ENCODE data around the gene DRC3. TPM values are rescaled to one million over a fixed set of nuclear protein-coding genes. Genes with fewer than 3 reads are reported as not detected.
A peak's percentile ranks its signal among the peaks of the same experiment; 100 is the strongest.

Gene DRC3
- total and polyA plus RNA-seq, 10 of the 15 experiments (the other 5 are each of a cell fraction or from before 2014, with no cell fraction given): 0.18 to 2.3 (median 0.60) TPM; not detected in 3

GRCh38 chr17:18025945-18026776, 53.5 kb downstream of the DRC3 start:
- in situ Hi-C loops (cut with MboI): no loop called here
- Histone ChIP-seq H3K4me1 (ENCODE audit: control insufficient read depth, insufficient read depth, low read length) (peaks cover 16% of the 10 kb centered on the region), H3K9me3 (replicated peaks; ENCODE audit: control insufficient read depth, insufficient read depth, low read length) (no peaks in the 10 kb centered on the region), H4K20me1 (ENCODE audit: control insufficient read depth, insufficient read depth) (0 out of 2 replicates have a peak, but pooled peaks cover 5% of the 10 kb centered on the region), H3K27ac (ENCODE audit: control insufficient read depth, insufficient read depth) (peak overlapping the region; percentile 30), H3K4me3 (no peak overlapping the region), H2AFZ (ENCODE audit: control insufficient read depth, low read depth, low read length) (no peak overlapping the region; the same call in 1 of the 2 replicates), H3K9ac (ENCODE audit: control insufficient read depth, insufficient read depth, low read length) (no peak overlapping the region), H3K79me2 (ENCODE audit: control insufficient read depth, insufficient read depth, low read length) (no peaks in the 10 kb centered on the region), H3K4me2 (ENCODE audit: control insufficient read depth, insufficient read depth) (peak overlapping the region; percentile 33; the same call in 1 of the 2 replicates), H3K36me3 (ENCODE audit: control insufficient read depth in 2 of 2, insufficient read depth in 2 of 2, low read length in 1 of 2) (peaks cover 9 to 12% of the 10 kb centered on the region in 2 experiments; a peak in 3 of 4 replicates), H3K27me3 (replicated peaks in 1 of 2; ENCODE audit: control insufficient read depth in 2 of 2, insufficient read depth in 2 of 2, low read length in 1 of 2) (no peaks in the 10 kb centered on the region; a peak in 1 of 4 replicates)
- SMC1A ChIA-PET (ENCODE audit: uncharacterized antibody, unreplicated experiment): interaction anchor here (1.0 to 3.1 kb wide), 5 partner anchors 7 to 156 kb away, joined by 3 to 9 read pairs (median 6); no protein-coding TSS in a partner anchor
- POLR2A ChIA-PET: no interaction called here
- BruUV-seq (replicated peaks): no TSS peak
- RAD21 ChIA-PET (ENCODE audit: unreplicated experiment): interaction anchor here (1.0 to 1.4 kb wide), 3 partner anchors 7 to 41 kb away, joined by 3 to 5 read pairs (median 3); no protein-coding TSS in a partner anchor
- CTCF ChIA-PET: interaction anchor here (0.8 to 2.6 kb wide), 5 partner anchors 7 to 346 kb away, joined by 3 to 8 read pairs (median 5); no protein-coding TSS in a partner anchor
- ATAC-seq (peak; percentile 32; the same call in 2 of the 3 replicates), DNase-seq (ENCODE audit: low read depth, low spot score) (no peak), FAIRE-seq (peak; percentile 80)
- WGBS (ENCODE audit: insufficient coverage, insufficient replicate concordance, low lambda C conversion rate, missing lambda C conversion rate): 74% methylated on average over 11 of the region's 11 CpGs
- intact Hi-C loops (cut with micrococcal nuclease; ENCODE audit: unreplicated experiment): no loop called here
- 0 out of 2 replicates have a peak, but pooled peaks have one; percentile 5 for TF ChIP-seq YY1 (IDR thresholded peaks at IDR 0.05; ENCODE audit: low read depth, low read length)
- no peak for TF ChIP-seq GABPA (IDR thresholded peaks at IDR 0.05; ENCODE audit: low read depth)
- TF ChIP-seq EGR1 (IDR thresholded peaks at IDR 0.05; ENCODE audit: borderline replicate concordance in 1 of 2, low read depth in 2 of 2, low read length in 2 of 2): no peak
- peak; percentile 45; the same call in 1 of the 2 replicates for TF ChIP-seq RUNX3 (IDR thresholded peaks at IDR 0.05; ENCODE audit: low read length)
- no peak for TF ChIP-seq RB1 (IDR thresholded peaks at IDR 0.05; ENCODE audit: borderline replicate concordance)
- TF ChIP-seq LARP7 (IDR thresholded peaks at IDR 0.05): no peak
- no peak for TF ChIP-seq ZNF384 (IDR thresholded peaks at IDR 0.05; ENCODE audit: borderline replicate concordance, low read depth, low read length)
- TF ChIP-seq JUNB (IDR thresholded peaks at IDR 0.05): no peak
